Colonic mucosa (tissue), 4 donors: ENCODE results near the gene NR2C2AP. TPM values are rescaled to one million over a fixed set of nuclear protein-coding genes. Genes with fewer than 3 reads are reported as not detected.

Experiments used
- DNase-seq: peaks from one replicate; pipeline ENCODE4 v3.0.0-alpha.2; 2020
- H3K27ac ChIP-seq: fragments of 200-600 bp; one replicate; pipeline ENCODE4 v1.8.0; 2021
- H3K27me3 ChIP-seq: fragments of 200-600 bp; one replicate; pipeline ENCODE4 v1.8.0; 2021
- H3K36me3 ChIP-seq: fragments of 200-600 bp; one replicate; pipeline ENCODE4 v1.8.0; 2021
- H3K4me1 ChIP-seq: fragments of 200-600 bp; one replicate; pipeline ENCODE4 v1.8.0; 2021; ENCODE audit warnings: mild to moderate bottlenecking
- H3K4me3 ChIP-seq: fragments of 200-600 bp; one replicate; pipeline ENCODE4 v1.8.0; 2021
- H3K9ac ChIP-seq, 2 donors: one replicate each; pipeline ENCODE4 v1.7.0; 2013; ENCODE audit warnings: control low read depth in 2 of 2, low read depth in 2 of 2, low read length in 2 of 2
- H3K9me3 ChIP-seq: fragments of 200-600 bp; one replicate; pipeline ENCODE4 v1.8.0; 2021
- intact Hi-C: fragments of 100-400 bp; cut with DNase I; formaldehyde crosslinking; loops from one replicate; pipeline ENCODE4 v1.14.1; 2022
- total RNA-seq, 2 donors: library from RNA; stranded (reverse); fragmentation: NEBNext Ultra II Directional in 1 of 2; extraction: Animal tissue kit (Norgen Biotek cat#: 25700) in 1 of 2; gene quantifications; one replicate each; pipeline ENCODE4 v1.2.1, GENCODE V29; 2021
- TF ChIP-seq, protein P1 (sequence below): fragments of 200-600 bp; IDR thresholded peaks from one replicate; pipeline ENCODE4 v1.8.0; 2022; ENCODE audit warnings: antibody characterized with exemption, mild to moderate bottlenecking
- donor health status: healthy.
- donor health status: DM: no; HTN: no; CAD: no.
- donor health status: DM: no; HTN: no; CAD: no.

NR2C2AP gene
- total RNA-seq, 2 donors from 2014 or later: 8.1 to 29.5 TPM

DNA sequence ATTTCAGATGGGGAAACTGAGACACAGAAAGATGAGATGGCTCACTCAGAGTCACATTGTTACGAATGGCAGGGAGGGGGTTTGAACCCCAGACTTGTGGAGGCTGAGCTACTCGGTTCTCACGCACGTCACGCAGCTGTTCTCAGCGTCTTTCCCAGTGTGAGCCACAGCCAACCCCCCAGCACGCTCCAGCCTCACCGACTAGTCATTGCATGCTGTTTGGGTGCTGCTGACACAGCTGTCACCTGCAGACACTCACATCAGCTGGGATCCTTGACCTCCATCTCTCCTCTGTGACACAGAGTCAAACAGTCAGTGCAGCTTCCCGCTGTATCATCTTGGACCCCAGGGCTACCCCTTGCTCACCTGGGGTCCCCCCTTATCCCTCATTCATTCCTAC is 6.2 kb upstream of the NR2C2AP start:
- H3K36me3 ChIP-seq: no peaks in the 10 kb centered on the region
- H3K4me1 ChIP-seq: no peaks in the 10 kb centered on the region
- H3K9ac ChIP-seq: no peak overlapping the region
- TF ChIP-seq, protein P1, sequence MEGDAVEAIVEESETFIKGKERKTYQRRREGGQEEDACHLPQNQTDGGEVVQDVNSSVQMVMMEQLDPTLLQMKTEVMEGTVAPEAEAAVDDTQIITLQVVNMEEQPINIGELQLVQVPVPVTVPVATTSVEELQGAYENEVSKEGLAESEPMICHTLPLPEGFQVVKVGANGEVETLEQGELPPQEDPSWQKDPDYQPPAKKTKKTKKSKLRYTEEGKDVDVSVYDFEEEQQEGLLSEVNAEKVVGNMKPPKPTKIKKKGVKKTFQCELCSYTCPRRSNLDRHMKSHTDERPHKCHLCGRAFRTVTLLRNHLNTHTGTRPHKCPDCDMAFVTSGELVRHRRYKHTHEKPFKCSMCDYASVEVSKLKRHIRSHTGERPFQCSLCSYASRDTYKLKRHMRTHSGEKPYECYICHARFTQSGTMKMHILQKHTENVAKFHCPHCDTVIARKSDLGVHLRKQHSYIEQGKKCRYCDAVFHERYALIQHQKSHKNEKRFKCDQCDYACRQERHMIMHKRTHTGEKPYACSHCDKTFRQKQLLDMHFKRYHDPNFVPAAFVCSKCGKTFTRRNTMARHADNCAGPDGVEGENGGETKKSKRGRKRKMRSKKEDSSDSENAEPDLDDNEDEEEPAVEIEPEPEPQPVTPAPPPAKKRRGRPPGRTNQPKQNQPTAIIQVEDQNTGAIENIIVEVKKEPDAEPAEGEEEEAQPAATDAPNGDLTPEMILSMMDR: no peak
- no peaks in the 10 kb centered on the region for H3K9me3 ChIP-seq
- H3K4me3 ChIP-seq: no peak overlapping the region
- intact Hi-C loops: no loop called here
- no peak for DNase-seq
- H3K27me3 ChIP-seq: peaks cover 18% of the 10 kb centered on the region
- H3K27ac ChIP-seq: no peak overlapping the region

DNA sequence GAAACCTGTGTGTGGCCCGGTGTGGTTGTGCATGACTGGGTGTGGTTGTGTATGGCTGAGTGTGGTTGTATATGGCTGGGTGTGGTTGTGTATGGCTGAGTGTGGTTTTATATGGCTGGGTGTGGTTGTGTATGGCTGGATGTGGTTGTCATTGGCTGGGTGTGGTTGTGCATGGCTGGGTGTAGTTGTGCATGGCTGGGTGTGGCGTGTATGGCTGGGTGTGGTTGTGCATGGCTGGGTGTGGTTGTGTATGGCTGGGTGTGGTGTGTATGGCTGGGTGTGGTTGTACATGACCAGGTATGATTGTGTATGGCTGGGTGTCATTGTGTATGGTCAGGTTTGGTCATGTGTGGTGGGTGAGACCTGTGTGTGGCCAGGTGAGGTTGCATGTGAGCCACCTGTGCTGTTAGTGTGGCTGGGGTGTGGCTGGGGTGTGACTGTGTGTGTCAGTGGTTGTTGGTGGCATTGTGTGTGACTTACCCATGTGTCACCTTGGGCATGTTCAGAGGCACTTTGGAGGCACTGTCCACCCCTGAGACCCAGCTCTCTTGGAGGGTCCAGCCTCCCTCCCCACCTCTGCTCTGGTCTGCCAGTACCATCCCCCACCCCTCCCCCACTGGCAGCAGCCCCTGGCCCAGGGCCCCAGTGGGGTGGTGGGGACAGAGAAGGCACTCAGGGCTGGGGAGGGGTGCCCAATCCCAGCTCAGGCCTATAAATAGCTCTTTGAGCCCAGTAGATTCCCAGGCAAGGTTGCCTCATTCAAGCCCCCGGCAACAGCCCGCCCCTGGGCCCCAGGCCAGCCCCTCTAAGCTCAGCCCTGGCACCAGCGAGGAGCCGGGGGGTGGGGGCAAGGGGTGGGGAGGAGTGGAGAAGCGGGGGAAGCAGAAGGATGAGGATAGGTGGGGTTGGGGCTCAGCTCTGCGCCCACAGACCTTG is 4.7 kb upstream of the NR2C2AP start:
- H3K4me1 ChIP-seq: no peaks in the 10 kb centered on the region
- no peaks in the 10 kb centered on the region for H3K36me3 ChIP-seq
- peaks cover 14% of the 10 kb centered on the region for H3K27me3 ChIP-seq
- TF ChIP-seq, protein P1: no peak
- intact Hi-C loops: no loop called here
- no peak overlapping the region for H3K27ac ChIP-seq
- peak; percentile 40 for DNase-seq
- no peaks in the 10 kb centered on the region for H3K9me3 ChIP-seq
- no peak overlapping the region for H3K4me3 ChIP-seq
- no peak overlapping the region for H3K9ac ChIP-seq

- Histone ChIP-seq H3K36me3 (no peaks in the 10 kb centered on the region), H3K9me3 (no peaks in the 10 kb centered on the region), H3K9ac (no peak overlapping the region), H3K27me3 (peaks cover 8% of the 10 kb centered on the region), H3K27ac (no peak overlapping the region), H3K4me3 (no peak overlapping the region), H3K4me1 (no peaks in the 10 kb centered on the region)
- intact Hi-C loops: no loop called here
- DNase-seq: no peak
- TF ChIP-seq, protein P1: no peak
Observed at GRCh38 chr19:19206938-19207337, 3.7 kb upstream of the NR2C2AP start.

DNA sequence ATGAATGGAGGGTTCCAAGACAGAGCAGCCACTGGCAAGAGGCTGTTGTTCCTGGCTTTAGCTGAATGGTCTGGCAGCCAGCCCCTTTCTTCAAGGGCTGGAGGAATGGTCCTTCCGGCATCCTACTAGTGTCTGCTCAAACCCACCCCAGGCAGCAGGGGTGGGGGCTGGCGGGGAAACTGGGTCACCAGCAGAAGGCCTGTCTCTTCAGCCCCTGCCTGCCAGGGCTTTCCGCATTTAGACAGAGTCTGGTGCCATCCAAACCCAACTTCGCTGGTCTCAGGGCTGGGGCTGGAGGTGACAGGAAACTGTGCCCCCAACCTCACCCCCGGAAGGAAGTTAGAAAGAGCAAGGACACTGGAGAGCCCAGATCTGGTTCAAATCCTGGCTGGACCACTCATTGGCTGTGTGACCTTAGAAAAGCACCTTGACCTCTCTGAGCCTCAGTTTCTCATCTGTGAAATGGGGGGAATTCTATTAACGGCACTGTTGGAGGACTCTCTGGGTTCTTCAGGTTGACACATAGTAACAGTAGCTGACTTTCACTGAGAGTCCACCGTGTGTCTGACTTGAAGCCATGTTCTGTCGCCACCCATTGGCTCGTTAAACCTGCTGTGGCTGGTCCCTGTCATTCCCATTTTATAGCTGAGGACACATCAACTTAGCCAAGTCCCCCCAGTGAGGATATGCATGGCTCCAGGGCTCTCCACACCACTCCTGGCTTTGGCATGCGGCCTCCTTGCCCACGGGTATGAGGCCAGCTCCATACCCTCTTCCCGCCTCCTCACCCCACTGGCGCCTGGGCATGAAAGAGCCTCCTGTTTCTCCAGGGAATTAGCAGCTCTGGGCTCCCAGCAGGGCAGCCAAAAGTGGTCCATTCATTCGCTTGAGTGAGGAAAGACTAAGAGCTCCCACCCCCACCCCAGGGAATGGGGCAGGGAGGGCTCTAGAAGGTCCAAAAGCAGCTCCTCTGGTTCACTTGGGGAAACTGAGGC is 2.5 kb upstream of the NR2C2AP start:
- no peaks in the 10 kb centered on the region for H3K9me3 ChIP-seq
- no peak for DNase-seq
- H3K36me3 ChIP-seq: no peaks in the 10 kb centered on the region
- no peaks in the 10 kb centered on the region for H3K27me3 ChIP-seq
- H3K9ac ChIP-seq: no peak overlapping the region
- TF ChIP-seq, protein P1: no peak
- no peak overlapping the region for H3K4me3 ChIP-seq
- intact Hi-C loops: no loop called here
- H3K4me1 ChIP-seq: no peaks in the 10 kb centered on the region
- H3K27ac ChIP-seq: no peak overlapping the region

- H3K9ac ChIP-seq: no peak overlapping the region
- no peaks in the 10 kb centered on the region for H3K27me3 ChIP-seq
- H3K4me3 ChIP-seq: no peak overlapping the region
- no peak overlapping the region for H3K27ac ChIP-seq
- no peaks in the 10 kb centered on the region for H3K9me3 ChIP-seq
- no peaks in the 10 kb centered on the region for H3K4me1 ChIP-seq
- TF ChIP-seq, protein P1: no peak
- intact Hi-C loops: no loop called here
- H3K36me3 ChIP-seq: no peaks in the 10 kb centered on the region
- no peak for DNase-seq
Observed at GRCh38 chr19:19204181-19204580, 967 bp upstream of the NR2C2AP start.
